Osteoblast (primary cell): ENCODE results near the gene GCHFR. TPM values are rescaled to one million over a fixed set of nuclear protein-coding genes. Genes with fewer than 3 reads are reported as not detected.

Source experiments
- DNase-seq: peaks from one replicate; pipeline ENCODE4 v3.0.0; 2011; ENCODE audit warnings: low spot score, mixed read lengths; ENCODE audit not compliant: insufficient read length; ENCODE audit errors: missing footprints
- H2AFZ ChIP-seq: 2 replicates; pipeline ENCODE4 v1.6.0; 2011; ENCODE audit warnings: mild to moderate bottlenecking, low read length
- H3K27ac ChIP-seq: 2 replicates; pipeline ENCODE4 v1.5.1; 2011; ENCODE audit warnings: mild to moderate bottlenecking, low read depth, low read length, moderate library complexity
- H3K27me3 ChIP-seq: 2 replicates; pipeline ENCODE4 v1.6.0; 2012; ENCODE audit warnings: mild to moderate bottlenecking, control low read depth, inconsistent platforms, low read length, moderate library complexity; ENCODE audit not compliant: insufficient read depth
- H3K36me3 ChIP-seq: 2 replicates; pipeline ENCODE4 v1.5.1; 2011; ENCODE audit warnings: mild to moderate bottlenecking, low read length, control low read depth, moderate library complexity; ENCODE audit not compliant: insufficient read depth
- H3K4me1 ChIP-seq: 2 replicates; pipeline ENCODE4 v1.5.1; 2011; ENCODE audit warnings: mild to moderate bottlenecking, low read length, control low read depth, moderate library complexity; ENCODE audit not compliant: insufficient read depth
- H3K4me2 ChIP-seq: 2 replicates; pipeline ENCODE4 v1.6.0; 2011; ENCODE audit warnings: mild to moderate bottlenecking, low read length; ENCODE audit not compliant: insufficient read depth
- H3K4me3 ChIP-seq: fragments of 200-600 bp; sonication (generic); 3 replicates; pipeline ENCODE4 v1.5.1; 2012; ENCODE audit warnings: mild to moderate bottlenecking, low read length, inconsistent platforms; ENCODE audit not compliant: insufficient read depth
- H3K79me2 ChIP-seq: 2 replicates; pipeline ENCODE4 v1.6.0; 2012; ENCODE audit warnings: mild to moderate bottlenecking, low read length, control low read depth, inconsistent platforms; ENCODE audit not compliant: insufficient read depth
- H3K9me3 ChIP-seq: 2 replicates; pipeline ENCODE4 v1.5.1; 2011; ENCODE audit warnings: low read depth, low read length, control low read depth
- H4K20me1 ChIP-seq: 2 replicates; pipeline ENCODE4 v1.6.0; 2012; ENCODE audit warnings: mild to moderate bottlenecking, low read length, control low read depth; ENCODE audit not compliant: insufficient read depth
- CTCF ChIP-seq: IDR thresholded peaks from 2 replicates; pipeline ENCODE4 v1.5.1; 2011; ENCODE audit warnings: mild to moderate bottlenecking, low read depth, low read length, moderate library complexity; ENCODE audit errors: extremely low read depth
- total RNA-seq: library from RNA; depleted of rRNA; stranded (reverse); fragments of >200 nt; gene quantifications from 2 replicates; pipeline ENCODE4 v1.2.3, GENCODE V29; 2012

Gene GCHFR
- total RNA-seq, 1 donor, result 4.7 TPM

DNA sequence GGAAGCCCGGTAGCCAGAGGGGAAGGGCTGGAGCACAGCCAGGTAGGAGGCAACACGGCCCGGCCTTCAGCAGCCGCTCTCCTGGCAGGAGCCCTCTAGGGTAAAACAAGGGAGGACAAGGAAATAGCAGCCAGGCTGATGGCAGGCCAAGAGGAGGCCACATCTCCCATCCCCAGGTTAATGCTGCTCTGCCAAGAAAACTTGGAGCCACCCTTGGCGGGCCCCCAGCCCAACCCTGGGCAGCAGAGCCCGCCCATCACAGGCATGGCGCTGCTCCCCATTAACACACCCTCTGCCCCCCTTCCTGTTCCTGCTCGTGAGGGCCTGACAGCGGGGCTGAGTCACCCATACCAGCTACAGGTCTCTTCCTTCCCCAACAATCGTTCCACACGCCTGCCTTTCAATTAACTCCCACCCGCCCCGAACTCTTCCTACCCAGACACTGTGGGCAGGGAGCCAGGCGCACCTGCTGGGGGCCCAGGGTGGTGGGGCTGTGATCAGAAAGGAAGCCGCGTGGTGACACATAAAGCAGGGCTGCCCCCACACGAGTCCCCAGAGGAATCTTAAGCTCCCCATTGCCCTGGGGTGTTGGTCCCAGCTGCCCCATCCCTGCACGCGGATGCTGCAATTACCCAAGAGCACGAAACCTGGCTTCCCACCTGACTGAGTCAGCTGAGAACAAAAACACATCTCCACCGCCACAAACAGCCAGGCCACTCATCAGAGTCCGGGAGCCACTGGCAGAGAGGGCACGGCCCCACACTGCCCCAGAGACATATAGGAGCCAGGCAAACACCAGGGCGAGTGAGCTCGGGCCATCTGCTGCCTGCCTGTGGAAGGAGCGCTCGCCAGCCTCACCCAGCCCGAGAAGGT lies 5.6 kb downstream of the GCHFR start, which contains the start of gene C15orf62:
Gene C15orf62, plus strand, starts transcription at position 707 of the 873 bp plus-strand sequence. CDS start 516 bp downstream, outside the sequence.
- Histone ChIP-seq H4K20me1 (peaks cover 16% of the 10 kb centered on the region), H3K79me2 (no peaks in the 10 kb centered on the region), H3K9me3 (no peaks in the 10 kb centered on the region), H3K27me3 (no peaks in the 10 kb centered on the region), H3K4me3 (no peak within 1 kb of the TSS), H2AFZ (no peak within 1 kb of the TSS), H3K27ac (no peak within 1 kb of the TSS), H3K4me2 (no peak within 1 kb of the TSS), H3K4me1 (peaks cover 28% of the 10 kb centered on the region), H3K36me3 (peaks cover 36% of the 10 kb centered on the region)
- TF ChIP-seq CTCF, result no peak
- peak; percentile 84 for DNase-seq

GRCh38 chr15:40770147-40770721 lies 6.4 kb downstream of the GCHFR start:
- H3K36me3 ChIP-seq, result peaks cover 43% of the 10 kb centered on the region
- H3K27me3 ChIP-seq, result no peaks in the 10 kb centered on the region
- H3K4me2 ChIP-seq, result no peak overlapping the region
- no peak for DNase-seq
- H4K20me1 ChIP-seq, result peaks cover 16% of the 10 kb centered on the region
- no peak for TF ChIP-seq CTCF
- no peak overlapping the region for H2AFZ ChIP-seq
- no peak overlapping the region for H3K4me3 ChIP-seq
- peaks cover 20% of the 10 kb centered on the region for H3K4me1 ChIP-seq
- H3K9me3 ChIP-seq, result no peaks in the 10 kb centered on the region
- H3K79me2 ChIP-seq, result no peaks in the 10 kb centered on the region
- no peak overlapping the region for H3K27ac ChIP-seq

GRCh38 chr15:40771242-40771641 lies 7.4 kb downstream of the GCHFR start:
- peaks cover 11% of the 10 kb centered on the region for H3K4me1 ChIP-seq
- peaks cover 9% of the 10 kb centered on the region for H4K20me1 ChIP-seq
- no peak overlapping the region for H2AFZ ChIP-seq
- H3K27me3 ChIP-seq, result no peaks in the 10 kb centered on the region
- DNase-seq, result no peak
- H3K79me2 ChIP-seq, result no peaks in the 10 kb centered on the region
- H3K4me3 ChIP-seq, result no peak overlapping the region
- no peaks in the 10 kb centered on the region for H3K9me3 ChIP-seq
- no peak overlapping the region for H3K27ac ChIP-seq
- no peak overlapping the region for H3K4me2 ChIP-seq
- TF ChIP-seq CTCF, result no peak
- H3K36me3 ChIP-seq, result peaks cover 52% of the 10 kb centered on the region

DNA sequence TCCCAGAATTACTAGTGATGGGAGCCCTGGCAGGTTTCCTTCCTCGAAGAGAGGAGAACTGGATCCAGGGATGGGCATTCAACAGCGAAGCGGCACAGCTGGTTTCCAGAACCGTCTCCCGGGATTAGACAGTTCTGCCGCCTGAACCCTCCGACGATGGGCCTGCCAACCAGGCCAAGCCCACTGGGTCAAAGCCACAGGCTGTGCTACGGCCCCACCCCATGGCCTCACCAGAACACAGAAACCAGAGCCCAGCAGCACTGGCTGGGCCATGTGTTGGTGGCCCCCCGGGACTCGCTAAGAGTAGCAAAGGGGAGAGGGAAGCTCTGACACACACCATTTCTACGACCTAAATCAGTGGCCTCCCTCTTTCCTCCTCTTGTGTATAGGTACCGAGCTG lies 8.1 kb downstream of the GCHFR start:
- peak; percentile 92 for DNase-seq
- Histone ChIP-seq H3K36me3 (peaks cover 52% of the 10 kb centered on the region), H2AFZ (no peak overlapping the region), H3K4me3 (no peak overlapping the region), H3K4me1 (peaks cover 11% of the 10 kb centered on the region), H4K20me1 (peaks cover 9% of the 10 kb centered on the region), H3K4me2 (no peak overlapping the region), H3K79me2 (no peaks in the 10 kb centered on the region), H3K27ac (no peak overlapping the region), H3K9me3 (no peaks in the 10 kb centered on the region), H3K27me3 (no peaks in the 10 kb centered on the region)
- no peak for TF ChIP-seq CTCF
